Brain microvascular endothelial cell (primary cell): ENCODE measurements around the gene RGS7.
"Not testable (repeated sequence)": the region's sequence is repeated elsewhere in the genome, so short reads cannot be mapped to it uniquely, and the experiment has no call there.

Experiments
- DNase-seq: peaks from one replicate; pipeline ENCODE4 v3.0.0-alpha.2; 2020
- H3K27ac ChIP-seq: fragments of 250-450 bp; sonication (Bioruptor Pico); 2 replicates; pipeline ENCODE4 v1.5.1; 2020; ENCODE audit warnings: mild to moderate bottlenecking, moderate library complexity
- H3K27me3 ChIP-seq: fragments of 250-450 bp; sonication (Bioruptor Pico); replicated peaks from 2 replicates; pipeline ENCODE4 v1.5.1; 2020; ENCODE audit warnings: mild to moderate bottlenecking
- H3K36me3 ChIP-seq: fragments of 250-450 bp; sonication (Bioruptor Pico); replicated peaks from 2 replicates; pipeline ENCODE4 v1.5.1; 2020; ENCODE audit warnings: mild to moderate bottlenecking
- H3K4me3 ChIP-seq: 2 replicates; pipeline ENCODE4 v1.5.1; 2011; ENCODE audit warnings: low read depth, mild to moderate bottlenecking, control low read depth, low read length, moderate library complexity
- CTCF ChIP-seq: IDR thresholded peaks from 2 replicates; pipeline ENCODE4 v1.5.1; 2011; ENCODE audit warnings: low read depth, mild to moderate bottlenecking, moderate library complexity, low read length, control low read depth, inconsistent platforms; ENCODE audit errors: missing control alignments
- in situ Hi-C: cut with HindIII; loops from 2 replicates; pipeline ENCODE4 v1.10.0; 2017; ENCODE audit warnings: low sequenced_read_pairs, low pct_ligation_motif_present

RGS7 gene

GRCh38 chr1:240794046-240794843, 562.8 kb downstream of the RGS7 start:
- Histone ChIP-seq H3K36me3 (no peaks in the 10 kb centered on the region), H3K27me3 (no peaks in the 10 kb centered on the region), H3K27ac (no peak overlapping the region), H3K4me3 (no peak overlapping the region)
- DNase-seq = no peak
- no peak for TF ChIP-seq CTCF
- in situ Hi-C loops = no loop called here

GRCh38 chr1:240792915-240793529, 564.0 kb downstream of the RGS7 start:
- DNase-seq = no peak
- Histone ChIP-seq H3K4me3 (no peak overlapping the region), H3K27me3 (no peaks in the 10 kb centered on the region), H3K36me3 (no peaks in the 10 kb centered on the region), H3K27ac (no peak overlapping the region)
- no peak for TF ChIP-seq CTCF
- in situ Hi-C loops = no loop called here

GRCh38 chr1:240790856-240791255, 566.1 kb downstream of the RGS7 start:
- H3K36me3 ChIP-seq = no peaks in the 10 kb centered on the region
- no peak for TF ChIP-seq CTCF
- in situ Hi-C loops = no loop called here

GRCh38 chr1:240786880-240787279, 570.1 kb downstream of the RGS7 start:
- no peak overlapping the region for H3K4me3 ChIP-seq
- no peaks in the 10 kb centered on the region for H3K27me3 ChIP-seq
- TF ChIP-seq CTCF = no peak
- no peak for DNase-seq
- H3K36me3 ChIP-seq = no peaks in the 10 kb centered on the region
- in situ Hi-C loops = no loop called here
- no peak overlapping the region for H3K27ac ChIP-seq

More at GRCh38 chr1:240790856-240791255, 566.1 kb downstream of the RGS7 start:
- no peaks in the 10 kb centered on the region for H3K27me3 ChIP-seq
- no peak overlapping the region for H3K27ac ChIP-seq
- H3K4me3 ChIP-seq = no peak overlapping the region
- DNase-seq = no peak

GRCh38 chr1:240784776-240785175, 572.2 kb downstream of the RGS7 start:
- no peak for TF ChIP-seq CTCF
- no peak for DNase-seq
- Histone ChIP-seq H3K4me3 (no peak overlapping the region), H3K27me3 (no peaks in the 10 kb centered on the region), H3K36me3 (no peaks in the 10 kb centered on the region), H3K27ac (no peak overlapping the region)
- in situ Hi-C loops = no loop called here

- H3K36me3 ChIP-seq, H3K27ac ChIP-seq, in situ Hi-C loops, DNase-seq, H3K27me3 ChIP-seq, H3K4me3 ChIP-seq: not testable (repeated sequence)
Observed at GRCh38 chr1:240783728-240784137, 573.3 kb downstream of the RGS7 start.
